Progenitor cell of endocrine pancreas (in vitro differentiated cells): ENCODE data around the gene NFAM1. TPM values are rescaled to one million over a fixed set of nuclear protein-coding genes. Genes with fewer than 3 reads are reported as not detected.

Experiments used
- DNase-seq: peaks from one replicate; pipeline ENCODE4 v3.0.0; 2021; ENCODE audit warnings: low spot score; ENCODE audit not compliant: unreplicated experiment
- H3K27ac Mint-ChIP-seq: 2 replicates; pipeline ENCODE4 v1.8.0; 2021; ENCODE audit warnings: mild to moderate bottlenecking, moderate library complexity, mixed read lengths
- H3K27me3 Mint-ChIP-seq: 2 replicates; pipeline ENCODE4 v1.8.0; 2021; ENCODE audit warnings: mixed read lengths
- H3K36me3 Mint-ChIP-seq: 2 replicates; pipeline ENCODE4 v1.8.0; 2022; ENCODE audit warnings: mixed read lengths; ENCODE audit not compliant: insufficient read depth
- H3K4me1 Mint-ChIP-seq: 2 replicates; pipeline ENCODE4 v1.8.0; 2021; ENCODE audit warnings: low read depth, mixed read lengths
- H3K4me3 Mint-ChIP-seq: 2 replicates; pipeline ENCODE4 v1.8.0; 2021; ENCODE audit warnings: low read depth, mild to moderate bottlenecking, moderate library complexity, mixed read lengths
- H3K9me3 Mint-ChIP-seq: 2 replicates; pipeline ENCODE4 v1.8.0; 2021; ENCODE audit warnings: low read depth, mixed read lengths
- total RNA-seq: library from RNA; stranded (reverse); gene quantifications from 2 replicates; pipeline ENCODE4 v1.2.1, GENCODE V29; 2021
- TF ChIP-seq, protein P1 (sequence below): fragments of 200-600 bp; sonication (generic); IDR thresholded peaks from one replicate; pipeline ENCODE4 v1.5.0; 2021; ENCODE audit warnings: antibody characterized with exemption, mild to moderate bottlenecking; ENCODE audit not compliant: unreplicated experiment

The NFAM1 gene
- total RNA-seq, 1 donor from 2014 or later: 0.31 TPM

DNA sequence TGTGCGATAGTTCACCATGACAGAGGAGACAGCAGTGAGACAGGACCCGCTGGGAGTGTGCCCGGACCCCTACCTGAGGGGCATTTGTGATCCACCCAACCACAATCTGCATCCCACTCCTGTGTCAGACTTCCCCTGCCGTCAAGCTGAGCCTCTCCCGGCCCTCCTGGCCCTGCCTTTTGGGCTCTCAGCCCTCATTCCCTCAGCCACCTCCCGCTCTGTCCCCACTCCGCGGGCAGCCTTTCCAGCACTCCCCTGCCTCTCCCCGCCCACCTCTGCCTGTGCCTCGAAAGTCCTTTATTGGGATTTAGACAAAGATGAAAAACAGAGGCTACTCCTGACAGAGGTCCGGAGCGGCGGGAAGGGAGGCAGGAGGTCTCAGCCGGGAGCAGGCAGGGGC lies 4.2 kb downstream of the NFAM1 start:
- TF ChIP-seq, protein P1, sequence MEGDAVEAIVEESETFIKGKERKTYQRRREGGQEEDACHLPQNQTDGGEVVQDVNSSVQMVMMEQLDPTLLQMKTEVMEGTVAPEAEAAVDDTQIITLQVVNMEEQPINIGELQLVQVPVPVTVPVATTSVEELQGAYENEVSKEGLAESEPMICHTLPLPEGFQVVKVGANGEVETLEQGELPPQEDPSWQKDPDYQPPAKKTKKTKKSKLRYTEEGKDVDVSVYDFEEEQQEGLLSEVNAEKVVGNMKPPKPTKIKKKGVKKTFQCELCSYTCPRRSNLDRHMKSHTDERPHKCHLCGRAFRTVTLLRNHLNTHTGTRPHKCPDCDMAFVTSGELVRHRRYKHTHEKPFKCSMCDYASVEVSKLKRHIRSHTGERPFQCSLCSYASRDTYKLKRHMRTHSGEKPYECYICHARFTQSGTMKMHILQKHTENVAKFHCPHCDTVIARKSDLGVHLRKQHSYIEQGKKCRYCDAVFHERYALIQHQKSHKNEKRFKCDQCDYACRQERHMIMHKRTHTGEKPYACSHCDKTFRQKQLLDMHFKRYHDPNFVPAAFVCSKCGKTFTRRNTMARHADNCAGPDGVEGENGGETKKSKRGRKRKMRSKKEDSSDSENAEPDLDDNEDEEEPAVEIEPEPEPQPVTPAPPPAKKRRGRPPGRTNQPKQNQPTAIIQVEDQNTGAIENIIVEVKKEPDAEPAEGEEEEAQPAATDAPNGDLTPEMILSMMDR: no peak
- H3K36me3 Mint-ChIP-seq: no peaks in the 10 kb centered on the region
- H3K4me3 Mint-ChIP-seq: no peak overlapping the region
- no peak for DNase-seq
- peaks cover 54% of the 10 kb centered on the region for H3K27me3 Mint-ChIP-seq
- H3K4me1 Mint-ChIP-seq: no peaks in the 10 kb centered on the region
- no peak overlapping the region for H3K27ac Mint-ChIP-seq
- H3K9me3 Mint-ChIP-seq: no peaks in the 10 kb centered on the region

DNA sequence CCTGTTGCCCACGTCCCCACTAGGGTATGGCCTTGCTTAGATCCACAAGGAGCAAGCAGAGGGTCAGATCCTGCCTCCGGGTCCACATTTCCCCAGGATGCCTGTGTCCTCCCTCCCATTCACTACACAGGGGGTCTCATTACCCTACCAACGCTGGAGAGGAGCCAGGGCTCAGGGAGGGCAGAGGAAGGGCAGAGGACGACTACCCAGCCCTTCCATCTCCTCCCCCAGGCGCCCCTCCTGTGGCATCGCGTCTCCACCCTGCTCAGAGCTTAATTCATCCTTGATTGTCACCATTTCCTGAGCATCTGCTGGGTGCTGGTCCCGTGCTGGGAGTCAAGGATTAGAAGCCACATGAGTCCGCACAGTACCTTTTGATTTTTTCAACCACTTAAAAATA lies 5.0 kb downstream of the NFAM1 start:
- no peak for DNase-seq
- Mint-ChIP-seq H3K4me3 (no peak overlapping the region), H3K9me3 (no peaks in the 10 kb centered on the region), H3K4me1 (no peaks in the 10 kb centered on the region), H3K27ac (no peak overlapping the region), H3K27me3 (peaks cover 47% of the 10 kb centered on the region), H3K36me3 (no peaks in the 10 kb centered on the region)
- TF ChIP-seq, protein P1: no peak

DNA sequence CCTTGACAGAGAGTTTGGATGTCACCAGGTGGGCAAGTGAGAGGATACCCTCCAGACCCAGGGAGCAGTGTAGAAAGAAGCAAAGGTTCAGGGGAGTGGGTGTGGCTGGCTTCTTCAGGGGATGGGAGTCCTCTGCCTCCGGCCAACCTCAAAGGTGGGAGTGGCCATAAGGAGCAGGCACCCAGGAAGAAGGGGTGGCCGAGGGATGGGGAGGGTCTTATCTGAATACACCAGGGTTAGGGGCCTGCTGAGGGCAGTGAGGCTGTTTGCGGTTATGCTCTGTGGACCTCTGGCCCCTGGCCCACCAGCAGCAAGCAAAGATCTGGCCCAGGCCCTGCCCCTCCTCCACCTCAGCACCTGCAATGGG lies 6.2 kb downstream of the NFAM1 start:
- Mint-ChIP-seq H3K4me1 (no peaks in the 10 kb centered on the region), H3K36me3 (no peaks in the 10 kb centered on the region), H3K27me3 (peaks cover 44% of the 10 kb centered on the region), H3K9me3 (no peaks in the 10 kb centered on the region), H3K27ac (no peak overlapping the region), H3K4me3 (no peak overlapping the region)
- DNase-seq: no peak
- TF ChIP-seq, protein P1: no peak

DNA sequence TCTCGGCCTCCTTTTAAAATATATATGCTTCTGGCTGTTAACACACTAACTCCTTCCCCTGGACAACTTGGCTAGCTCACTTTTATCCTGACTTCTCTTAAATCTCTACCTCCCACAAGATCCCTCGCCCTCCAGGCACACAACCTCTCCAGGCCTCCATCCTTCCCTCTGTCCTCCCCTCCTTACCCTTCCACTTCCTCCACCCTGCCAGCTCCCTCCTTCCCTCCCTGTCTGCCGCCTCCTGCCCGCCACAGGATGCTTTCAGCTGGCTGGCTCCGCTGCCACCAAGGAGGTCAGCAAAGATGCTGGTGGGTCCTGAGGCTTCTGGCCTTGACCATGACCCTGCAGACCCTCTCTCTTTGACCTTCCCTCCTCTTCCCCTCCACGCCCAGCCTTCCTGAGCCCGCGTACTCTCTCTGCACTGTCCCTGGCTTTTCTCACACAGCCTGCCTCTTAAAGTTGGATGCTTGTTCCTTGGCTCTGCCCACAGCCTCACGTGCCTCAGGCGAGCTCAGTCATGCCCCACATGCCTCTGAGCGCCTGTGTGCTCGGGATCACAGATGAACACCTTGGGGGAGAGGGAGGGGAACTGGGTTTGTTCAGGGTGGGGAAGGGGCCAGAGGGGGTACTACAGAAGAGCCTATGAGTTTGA lies 6.7 kb downstream of the NFAM1 start:
- Mint-ChIP-seq H3K9me3 (no peaks in the 10 kb centered on the region), H3K27ac (no peak overlapping the region), H3K36me3 (no peaks in the 10 kb centered on the region), H3K4me3 (no peak overlapping the region), H3K4me1 (no peaks in the 10 kb centered on the region), H3K27me3 (peaks cover 38% of the 10 kb centered on the region)
- DNase-seq: no peak
- TF ChIP-seq, protein P1: no peak

DNA sequence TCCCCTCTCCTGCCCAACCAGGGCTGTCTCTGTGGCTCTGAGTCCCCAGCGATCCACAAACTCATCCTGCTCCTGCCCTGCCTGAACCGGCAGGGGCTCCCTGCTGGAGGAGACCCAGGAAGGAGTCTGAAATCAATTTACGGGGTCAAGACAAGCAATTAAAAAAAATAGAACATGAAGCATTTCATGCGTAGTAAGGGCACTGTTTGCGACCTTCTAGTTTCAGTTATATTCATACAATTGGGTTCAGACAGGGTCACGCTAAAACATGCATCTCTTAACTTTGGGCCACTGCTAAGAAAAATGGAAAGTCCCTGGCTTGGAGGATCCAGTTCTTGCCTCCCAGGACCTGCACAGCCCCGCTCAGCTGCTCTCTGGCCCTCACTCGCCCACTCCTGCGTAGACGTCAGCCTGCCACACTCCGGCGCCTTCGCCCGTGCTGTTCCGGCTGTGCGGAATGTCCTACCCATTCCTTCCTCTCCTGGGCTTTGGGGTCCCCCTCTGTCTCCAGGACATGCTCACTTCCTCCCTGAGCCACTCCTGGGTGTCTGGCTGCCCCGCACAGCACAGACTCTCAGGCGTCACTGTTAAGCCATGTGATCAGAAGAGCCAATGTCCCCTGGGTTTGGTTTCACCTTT lies 12.8 kb downstream of the NFAM1 start:
- Mint-ChIP-seq H3K9me3 (no peaks in the 10 kb centered on the region), H3K4me3 (no peak overlapping the region), H3K4me1 (peaks cover 4% of the 10 kb centered on the region), H3K27me3 (peaks cover 19% of the 10 kb centered on the region), H3K36me3 (no peaks in the 10 kb centered on the region), H3K27ac (no peak overlapping the region)
- no peak for DNase-seq
- TF ChIP-seq, protein P1: no peak
